ENCODE results near the gene UBR2. TPM values are rescaled to one million over a fixed set of nuclear protein-coding genes. Genes with fewer than 3 reads are reported as not detected.
A peak's percentile ranks its signal among the peaks of the same experiment; 100 is the strongest.

UBR2 gene
- total RNA-seq, 2 experiments from 2014 or later: 27.4 to 27.7 TPM

- no peak for TF ChIP-seq CTCF (IDR thresholded peaks at IDR 0.05)
- Mint-ChIP-seq H3K4me1 (ENCODE audit: low read depth) (peaks cover 19% of the 10 kb centered on the region), H3K9me3 (no peaks in the 10 kb centered on the region), H3K4me3 (no peak within 1 kb of the TSS), H3K27me3 (no peaks in the 10 kb centered on the region), H3K36me3 (ENCODE audit: low read depth) (no peaks in the 10 kb centered on the region), H3K27ac (no peak within 1 kb of the TSS)
- Histone ChIP-seq H3K27ac (ENCODE audit: low read depth in 1 of 2, low read length in 2 of 2) (no peak within 1 kb of the TSS), H3K27me3 (ENCODE audit: control insufficient read depth in 1 of 2, insufficient read depth in 2 of 2, low read length in 2 of 2) (no peaks in the 10 kb centered on the region), H3K4me1 (ENCODE audit: insufficient read depth, low read length) (peaks cover 14% of the 10 kb centered on the region), H3K9me3 (ENCODE audit: control insufficient read depth in 1 of 2, insufficient read depth in 1 of 2, low read length in 2 of 2) (no peaks in the 10 kb centered on the region), H3K36me3 (ENCODE audit: insufficient read depth, low read length) (no peaks in the 10 kb centered on the region), H3K4me3 (ENCODE audit: low read length) (no peak within 1 kb of the TSS)
- CTCF ChIA-PET: no interaction called here
- ATAC-seq (ENCODE audit: poor library complexity): no peak
- no peak for DNase-seq
- POLR2A ChIA-PET: no interaction called here
- intact Hi-C loops (cut with DNase I, micrococcal nuclease): no loop called here
Measured at GRCh38 chr6:42722497-42722896, 158.7 kb downstream of the UBR2 start, which contains the start of gene PRPH2. Gene PRPH2, minus strand, starts transcription at chr6:42722597. Its CDS starts 263 bp downstream, at chr6:42722334.

GRCh38 chr6:42724825-42725224, 161.0 kb downstream of the UBR2 start:
- Histone ChIP-seq H3K36me3 (ENCODE audit: insufficient read depth, low read length) (no peaks in the 10 kb centered on the region), H3K27ac (ENCODE audit: low read depth in 1 of 2, low read length in 2 of 2) (no peak overlapping the region), H3K27me3 (ENCODE audit: control insufficient read depth in 1 of 2, insufficient read depth in 2 of 2, low read length in 2 of 2) (no peaks in the 10 kb centered on the region), H3K4me3 (ENCODE audit: low read length) (no peak overlapping the region), H3K4me1 (ENCODE audit: insufficient read depth, low read length) (peaks cover 14% of the 10 kb centered on the region), H3K9me3 (ENCODE audit: control insufficient read depth in 1 of 2, insufficient read depth in 1 of 2, low read length in 2 of 2) (no peaks in the 10 kb centered on the region)
- DNase-seq: no peak
- no peak overlapping the region for H3K27ac Mint-ChIP-seq
- peaks cover 19% of the 10 kb centered on the region for H3K4me1 Mint-ChIP-seq (ENCODE audit: low read depth)
- no peak for TF ChIP-seq CTCF (IDR thresholded peaks at IDR 0.05)
- no peaks in the 10 kb centered on the region for H3K27me3 Mint-ChIP-seq
- CTCF ChIA-PET: interaction anchor here (3.6 kb wide), 1 partner anchor 62 kb away, joined by 33 read pairs; no protein-coding TSS in a partner anchor
- ATAC-seq (ENCODE audit: poor library complexity): no peak
- no peaks in the 10 kb centered on the region for H3K9me3 Mint-ChIP-seq
- no peaks in the 10 kb centered on the region for H3K36me3 Mint-ChIP-seq (ENCODE audit: low read depth)
- no peak overlapping the region for H3K4me3 Mint-ChIP-seq
- POLR2A ChIA-PET: interaction anchor here (1.7 to 6.4 kb wide), 5 partner anchors 22 to 154 kb away, joined by 5 to 152 read pairs (median 68); partner anchors contain the start of genes BICRAL, RPL7L1 and TBCC
- intact Hi-C loops (cut with DNase I, micrococcal nuclease): loop anchor here in 1 of 2 experiments (5.0 kb wide), 2 partner anchors 42 to 172 kb away; no protein-coding TSS in a partner anchor

- TF ChIP-seq CTCF (IDR thresholded peaks at IDR 0.05): no peak
- no peak for DNase-seq
- ChIA-PET CTCF (interaction anchor here (0.6 to 3.6 kb wide), 26 partner anchors 8 to 159 kb away, joined by 3 to 33 read pairs (median 3); partner anchors contain the start of genes BICRAL, RPL7L1 and TBCC), POLR2A (interaction anchor here (0.5 to 6.4 kb wide), 28 partner anchors 8 to 1521 kb away, joined by 3 to 152 read pairs (median 5); partner anchors contain the start of genes BICRAL, CNPY3, HSP90AB1 and RPL7L1)
- H3K4me3 ChIP-seq (ENCODE audit: low read length): no peak overlapping the region
- peaks cover 14% of the 10 kb centered on the region for H3K4me1 ChIP-seq (ENCODE audit: insufficient read depth, low read length)
- H3K36me3 ChIP-seq (ENCODE audit: insufficient read depth, low read length): no peaks in the 10 kb centered on the region
- ATAC-seq (ENCODE audit: poor library complexity): no peak
- Mint-ChIP-seq H3K27me3 (no peaks in the 10 kb centered on the region), H3K36me3 (ENCODE audit: low read depth) (no peaks in the 10 kb centered on the region), H3K9me3 (no peaks in the 10 kb centered on the region), H3K4me1 (ENCODE audit: low read depth) (peaks cover 19% of the 10 kb centered on the region), H3K4me3 (peak overlapping the region; percentile 87), H3K27ac (peak overlapping the region; percentile 90)
- intact Hi-C loops (cut with DNase I, micrococcal nuclease): loop anchor here (1.0 to 5.0 kb wide), 10 partner anchors 20 to 173 kb away; partner anchors contain the start of genes RPL7L1 (in 1 of the 2) and TBCC (in 1 of the 2)
- H3K9me3 ChIP-seq (ENCODE audit: control insufficient read depth in 1 of 2, insufficient read depth in 1 of 2, low read length in 2 of 2): no peaks in the 10 kb centered on the region
- no peaks in the 10 kb centered on the region for H3K27me3 ChIP-seq (ENCODE audit: control insufficient read depth in 1 of 2, insufficient read depth in 2 of 2, low read length in 2 of 2)
- peak overlapping the region; percentile 64 to 65 for H3K27ac ChIP-seq (ENCODE audit: low read depth in 1 of 2, low read length in 2 of 2)
Measured at GRCh38 chr6:42726026-42726425, 162.2 kb downstream of the UBR2 start.

Measured in CD4-positive, alpha-beta T cell (primary cell).